Activated CD8-positive, alpha-beta T cell treated with anti-CD3 and anti-CD28 coated beads, Interleukin-2, amount 10 ng/mL, durations not matched to agents 7 days and 5 days (primary cell): ENCODE measurements around the gene EBF3. TPM values are rescaled to one million over a fixed set of nuclear protein-coding genes. Genes with fewer than 3 reads are reported as not detected.

Source experiments
- ATAC-seq: fragments of 150-1000 bp; cut with Tn5 transposase; one replicate; pipeline ENCODE4 v1.10.0; 2021; ENCODE audit warnings: moderate library complexity
- CTCF ChIA-PET: fragments of 350-600 bp; sonication (Branson Sonifier 250); formaldehyde crosslinking; loops from one replicate; lab custom pipeline; 2021; ENCODE audit warnings: antibody characterized with exemption; lab: Charles Lee
- POLR2A ChIA-PET: fragments of 350-600 bp; sonication (Branson Sonifier 250); formaldehyde crosslinking; loops from one replicate; lab custom pipeline; 2021; ENCODE audit warnings: antibody characterized with exemption; lab: Charles Lee
- DNase-seq: peaks from one replicate; pipeline ENCODE4 v3.0.0-alpha.2; 2020
- H3K27ac Mint-ChIP-seq: one replicate; pipeline ENCODE4 v1.8.0; 2021; ENCODE audit warnings: mild to moderate bottlenecking, mixed read lengths
- H3K27me3 Mint-ChIP-seq: one replicate; pipeline ENCODE4 v1.8.0; 2021; ENCODE audit warnings: low read depth, mixed read lengths
- H3K36me3 Mint-ChIP-seq: one replicate; pipeline ENCODE4 v1.8.0; 2021; ENCODE audit warnings: low read depth, mixed read lengths
- H3K4me1 Mint-ChIP-seq: one replicate; pipeline ENCODE4 v1.8.0; 2021; ENCODE audit warnings: low read depth, mixed read lengths
- H3K4me3 Mint-ChIP-seq: one replicate; pipeline ENCODE4 v1.8.0; 2021; ENCODE audit warnings: mild to moderate bottlenecking, mixed read lengths
- H3K9me3 Mint-ChIP-seq: one replicate; pipeline ENCODE4 v1.8.0; 2022; ENCODE audit warnings: mixed read lengths; ENCODE audit not compliant: insufficient read depth
- total RNA-seq, 2 experiments: library from RNA; stranded (reverse); gene quantifications; one replicate each; pipeline ENCODE4 v1.2.3, GENCODE V29; 2021

Gene EBF3, protein sequence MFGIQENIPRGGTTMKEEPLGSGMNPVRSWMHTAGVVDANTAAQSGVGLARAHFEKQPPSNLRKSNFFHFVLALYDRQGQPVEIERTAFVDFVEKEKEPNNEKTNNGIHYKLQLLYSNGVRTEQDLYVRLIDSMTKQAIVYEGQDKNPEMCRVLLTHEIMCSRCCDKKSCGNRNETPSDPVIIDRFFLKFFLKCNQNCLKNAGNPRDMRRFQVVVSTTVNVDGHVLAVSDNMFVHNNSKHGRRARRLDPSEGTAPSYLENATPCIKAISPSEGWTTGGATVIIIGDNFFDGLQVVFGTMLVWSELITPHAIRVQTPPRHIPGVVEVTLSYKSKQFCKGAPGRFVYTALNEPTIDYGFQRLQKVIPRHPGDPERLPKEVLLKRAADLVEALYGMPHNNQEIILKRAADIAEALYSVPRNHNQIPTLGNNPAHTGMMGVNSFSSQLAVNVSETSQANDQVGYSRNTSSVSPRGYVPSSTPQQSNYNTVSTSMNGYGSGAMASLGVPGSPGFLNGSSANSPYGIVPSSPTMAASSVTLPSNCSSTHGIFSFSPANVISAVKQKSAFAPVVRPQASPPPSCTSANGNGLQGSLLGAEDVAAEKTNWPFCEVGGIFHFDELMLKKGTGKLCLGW
- total RNA-seq = not detected

DNA sequence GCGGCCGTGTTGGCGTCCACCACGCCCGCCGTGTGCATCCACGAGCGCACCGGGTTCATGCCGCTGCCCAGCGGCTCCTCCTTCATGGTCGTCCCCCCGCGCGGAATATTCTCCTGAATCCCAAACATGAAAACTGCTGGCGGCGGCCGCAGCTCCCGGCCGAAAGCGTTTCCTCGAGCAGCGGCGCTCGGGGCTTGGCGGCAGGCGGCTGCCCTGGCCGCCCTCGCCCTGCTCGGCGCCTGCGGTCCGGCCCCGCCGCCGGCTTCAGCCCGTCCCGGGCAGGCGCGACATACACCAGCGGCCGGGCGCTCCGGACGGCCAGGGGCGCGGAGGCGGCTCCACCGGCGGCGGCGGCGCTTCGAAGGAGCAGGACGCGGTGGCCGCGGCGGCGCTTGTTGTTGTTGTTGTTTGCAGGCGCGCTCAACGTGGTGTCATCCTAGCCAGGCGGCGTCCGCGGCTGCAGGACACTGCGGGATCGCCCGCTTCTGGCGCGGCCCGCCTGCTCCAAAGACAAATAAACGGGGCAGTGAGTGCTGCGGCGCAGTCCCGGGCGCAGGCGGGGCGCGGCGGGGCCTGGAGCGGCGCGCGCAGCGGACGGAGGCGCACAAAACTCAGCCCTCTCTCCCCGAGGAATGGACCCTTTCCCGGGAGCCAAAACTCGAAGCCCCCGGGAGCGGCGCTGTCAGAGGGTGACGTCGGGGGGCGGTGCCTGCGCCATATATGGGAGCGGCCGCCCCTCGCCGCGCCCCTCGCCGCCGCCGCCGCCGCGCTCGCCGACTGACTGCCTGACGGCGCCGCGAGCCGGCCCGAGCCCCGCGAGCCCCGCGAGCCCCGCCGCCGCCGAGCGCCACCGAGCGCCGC is at the start of gene EBF3:
EBF3 (minus strand) TSS at position 634 of the 861 bp plus-strand sequence; CDS start at position 128, 506 bp downstream.
- peaks cover 4% of the 10 kb centered on the region for H3K36me3 Mint-ChIP-seq
- ChIA-PET POLR2A (no interaction called here), CTCF (no interaction called here)
- H3K4me1 Mint-ChIP-seq = peaks cover 18% of the 10 kb centered on the region
- ATAC-seq (peak; percentile 68), DNase-seq (peak; percentile 35)
- peaks cover 6% of the 10 kb centered on the region for H3K9me3 Mint-ChIP-seq
- H3K27me3 Mint-ChIP-seq = peaks cover 55% of the 10 kb centered on the region
- H3K27ac Mint-ChIP-seq = peak within 1 kb of the TSS; percentile 64
- H3K4me3 Mint-ChIP-seq = peak within 1 kb of the TSS; percentile 53

DNA sequence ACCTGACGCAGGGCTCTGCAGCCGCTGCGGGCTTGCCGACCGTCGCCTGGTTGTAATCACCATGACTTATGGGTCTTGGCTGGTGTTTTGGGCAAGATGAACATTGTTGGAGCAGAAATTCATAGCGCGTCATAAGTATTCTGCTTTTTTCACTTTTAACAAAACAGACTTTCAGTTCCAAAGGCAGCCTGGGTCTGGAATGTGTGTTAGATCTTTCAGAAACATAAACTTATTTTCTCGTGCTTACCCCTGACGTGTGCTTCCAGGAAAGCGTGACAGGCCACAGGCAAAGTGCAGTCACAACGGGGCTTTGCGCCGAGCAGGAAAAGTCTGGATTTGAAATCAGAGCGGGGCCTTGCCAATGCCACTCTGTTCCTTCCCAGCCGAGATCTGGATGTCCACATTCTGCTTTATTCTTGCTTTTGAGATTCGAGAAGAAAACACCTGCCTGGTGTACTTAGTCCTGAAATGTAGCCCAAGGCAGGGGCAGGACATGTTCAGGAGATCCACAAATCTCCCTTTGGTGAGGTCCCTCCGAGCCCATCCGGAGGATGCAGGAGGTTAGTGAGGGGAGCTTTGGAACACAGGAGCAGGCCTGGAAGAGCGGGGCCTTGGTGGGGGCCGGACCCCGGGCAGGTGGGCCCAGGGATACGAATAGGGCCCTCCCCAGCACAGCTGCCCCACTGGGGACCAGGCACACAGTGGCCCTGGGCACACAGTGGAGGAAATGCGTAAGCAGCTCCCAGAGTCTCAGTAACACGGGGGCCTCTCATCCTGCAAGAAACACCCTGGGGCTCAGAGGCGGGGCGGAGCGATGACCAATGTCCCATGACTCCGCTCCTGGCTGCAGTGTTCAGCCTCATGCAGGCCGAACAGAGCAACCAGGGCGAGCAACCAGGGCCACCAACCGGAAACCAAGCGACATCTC is 49.5 kb upstream of the EBF3 start:
- no peak overlapping the region for H3K27ac Mint-ChIP-seq
- peaks cover 7% of the 10 kb centered on the region for H3K4me1 Mint-ChIP-seq
- ATAC-seq = no peak
- ChIA-PET CTCF (no interaction called here), POLR2A (no interaction called here)
- H3K27me3 Mint-ChIP-seq = no peaks in the 10 kb centered on the region
- H3K9me3 Mint-ChIP-seq = no peaks in the 10 kb centered on the region
- DNase-seq = no peak
- H3K4me3 Mint-ChIP-seq = no peak overlapping the region
- no peaks in the 10 kb centered on the region for H3K36me3 Mint-ChIP-seq

DNA sequence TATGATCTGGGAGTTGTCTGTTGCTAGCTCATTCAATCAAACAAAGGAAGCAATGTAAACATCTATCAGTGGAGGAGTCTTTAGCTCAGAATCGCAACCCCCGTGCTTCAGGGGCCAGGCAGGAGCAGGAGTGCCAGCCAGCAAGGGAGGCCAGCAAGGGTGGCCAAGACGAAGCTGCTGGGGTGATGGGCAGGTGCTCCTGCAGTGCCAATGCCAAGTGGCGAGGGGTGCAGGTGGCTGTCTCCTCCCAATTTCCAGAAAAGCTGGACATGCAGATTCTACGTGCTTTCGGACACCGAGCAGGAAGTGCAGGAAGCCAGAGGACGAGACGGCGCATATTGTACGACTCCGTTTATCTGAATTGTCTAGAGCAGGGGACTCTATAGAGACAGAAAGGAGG is 48.1 kb upstream of the EBF3 start:
- H3K27me3 Mint-ChIP-seq = peaks cover 6% of the 10 kb centered on the region
- CTCF ChIA-PET = no interaction called here
- H3K36me3 Mint-ChIP-seq = no peaks in the 10 kb centered on the region
- POLR2A ChIA-PET = no interaction called here
- no peaks in the 10 kb centered on the region for H3K9me3 Mint-ChIP-seq
- H3K27ac Mint-ChIP-seq = no peak overlapping the region
- H3K4me1 Mint-ChIP-seq = no peaks in the 10 kb centered on the region
- no peak overlapping the region for H3K4me3 Mint-ChIP-seq
- ATAC-seq (no peak), DNase-seq (no peak)

DNA sequence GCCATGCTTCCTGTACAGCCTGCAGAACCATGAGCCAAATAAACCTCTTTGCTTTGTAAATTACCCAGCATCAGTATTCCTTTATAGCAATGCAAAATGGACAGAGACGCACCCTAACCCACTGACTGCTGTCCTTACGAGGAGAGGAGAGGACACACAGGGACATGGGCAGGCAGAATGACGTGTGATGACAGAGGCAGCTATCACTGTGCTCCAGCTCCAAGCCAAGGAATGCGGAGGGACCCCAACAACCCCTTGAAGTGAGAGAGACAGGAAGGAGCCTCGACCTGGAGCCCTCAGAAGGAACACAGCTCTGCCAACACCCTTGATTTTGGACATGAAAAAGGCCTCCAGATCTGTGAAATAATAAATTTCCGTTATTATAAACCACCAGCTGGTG is 46.6 kb upstream of the EBF3 start:
- ChIA-PET POLR2A (no interaction called here), CTCF (no interaction called here)
- Mint-ChIP-seq H3K4me1 (no peaks in the 10 kb centered on the region), H3K9me3 (no peaks in the 10 kb centered on the region), H3K27ac (no peak overlapping the region), H3K36me3 (no peaks in the 10 kb centered on the region), H3K4me3 (no peak overlapping the region), H3K27me3 (peaks cover 9% of the 10 kb centered on the region)
- DNase-seq = no peak
- ATAC-seq = no peak

DNA sequence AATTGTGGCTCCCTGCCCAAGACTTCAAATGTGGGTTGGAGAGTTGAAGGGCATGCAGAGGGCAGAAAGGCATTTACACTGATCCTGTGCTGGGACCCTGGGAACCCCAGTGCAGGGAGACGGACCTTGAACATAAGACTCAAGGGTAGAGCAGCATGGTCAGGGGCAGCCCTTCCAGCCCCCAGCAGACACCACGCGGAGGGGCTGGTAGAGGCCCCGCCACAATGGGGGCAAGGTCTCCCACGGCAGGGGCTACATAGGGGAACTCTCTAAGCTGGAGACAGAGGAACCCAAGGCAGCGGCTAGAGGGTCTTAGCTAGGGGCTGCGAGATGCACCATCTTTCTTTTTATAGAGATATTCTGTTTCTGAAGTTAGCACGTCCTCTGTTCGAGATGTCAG is 45.2 kb upstream of the EBF3 start:
- H3K27ac Mint-ChIP-seq = no peak overlapping the region
- ChIA-PET CTCF (no interaction called here), POLR2A (no interaction called here)
- no peaks in the 10 kb centered on the region for H3K9me3 Mint-ChIP-seq
- H3K36me3 Mint-ChIP-seq = no peaks in the 10 kb centered on the region
- H3K4me1 Mint-ChIP-seq = no peaks in the 10 kb centered on the region
- H3K27me3 Mint-ChIP-seq = peaks cover 16% of the 10 kb centered on the region
- ATAC-seq (no peak), DNase-seq (no peak)
- H3K4me3 Mint-ChIP-seq = no peak overlapping the region

DNA sequence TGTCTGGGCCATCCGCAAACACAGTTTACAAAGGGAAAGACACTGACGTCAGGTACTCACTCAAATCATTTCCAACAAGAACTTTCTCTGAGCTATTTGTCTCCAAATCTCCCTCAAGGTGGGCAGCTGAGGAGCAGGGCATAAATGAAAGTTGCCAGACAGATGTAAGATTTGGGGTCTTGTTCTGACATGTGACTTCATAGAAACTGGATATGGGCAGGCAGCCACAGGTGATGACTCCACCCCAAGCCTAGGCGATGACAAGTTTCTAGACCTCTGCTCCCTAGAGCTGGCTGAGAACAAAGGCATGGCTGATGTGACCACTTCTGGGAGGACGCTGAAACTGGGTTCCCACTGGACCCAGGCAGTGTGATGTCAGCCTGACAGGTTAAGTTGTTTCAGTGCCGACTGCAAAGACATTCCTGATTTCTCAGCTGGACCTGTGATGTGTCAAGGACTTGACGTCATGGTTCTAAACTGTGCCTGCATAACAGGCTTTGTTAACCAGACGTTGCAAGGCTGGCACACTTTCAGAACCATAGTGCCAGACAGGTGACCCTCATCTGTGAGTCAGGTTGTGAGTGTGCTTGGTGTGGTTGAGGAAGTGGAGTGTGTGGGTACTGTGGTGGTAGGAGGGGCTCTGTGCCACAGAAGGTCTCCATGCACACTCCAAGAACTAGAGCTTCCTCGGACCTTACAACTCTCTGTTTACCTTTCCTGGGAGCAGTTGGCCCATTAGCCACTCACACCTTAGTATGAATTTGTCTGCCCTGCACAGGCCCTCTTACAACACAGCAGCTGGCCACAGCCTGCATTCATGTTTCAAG is 39.9 kb upstream of the EBF3 start:
- CTCF ChIA-PET = no interaction called here
- Mint-ChIP-seq H3K36me3 (no peaks in the 10 kb centered on the region), H3K4me3 (no peak overlapping the region), H3K9me3 (no peaks in the 10 kb centered on the region), H3K27me3 (peaks cover 16% of the 10 kb centered on the region), H3K27ac (no peak overlapping the region), H3K4me1 (no peaks in the 10 kb centered on the region)
- no peak for DNase-seq
- POLR2A ChIA-PET = no interaction called here
- ATAC-seq = no peak

DNA sequence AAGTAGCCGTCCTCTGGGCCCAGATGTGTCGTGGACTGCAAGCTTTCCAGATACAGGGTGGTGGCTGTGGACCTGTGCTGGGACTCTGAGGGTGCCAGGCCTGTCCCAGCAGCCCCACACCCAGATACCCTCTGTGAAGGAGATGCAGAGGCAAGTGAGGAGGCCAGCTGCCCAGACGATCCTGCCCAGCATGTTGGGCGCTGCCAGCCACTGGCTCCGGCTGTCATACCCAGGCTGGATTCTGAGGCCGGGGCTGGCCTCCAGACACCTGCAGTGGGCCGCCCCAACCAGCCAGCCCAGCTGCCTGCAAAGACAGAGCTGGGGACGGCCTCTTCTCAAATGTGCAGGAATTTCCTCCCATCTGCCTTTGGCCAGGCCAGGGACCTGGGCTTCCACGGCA is 39.1 kb upstream of the EBF3 start:
- CTCF ChIA-PET = no interaction called here
- Mint-ChIP-seq H3K9me3 (no peaks in the 10 kb centered on the region), H3K27me3 (peaks cover 20% of the 10 kb centered on the region), H3K4me3 (no peak overlapping the region), H3K4me1 (no peaks in the 10 kb centered on the region), H3K36me3 (no peaks in the 10 kb centered on the region), H3K27ac (no peak overlapping the region)
- ATAC-seq (no peak), DNase-seq (no peak)
- POLR2A ChIA-PET = no interaction called here

DNA sequence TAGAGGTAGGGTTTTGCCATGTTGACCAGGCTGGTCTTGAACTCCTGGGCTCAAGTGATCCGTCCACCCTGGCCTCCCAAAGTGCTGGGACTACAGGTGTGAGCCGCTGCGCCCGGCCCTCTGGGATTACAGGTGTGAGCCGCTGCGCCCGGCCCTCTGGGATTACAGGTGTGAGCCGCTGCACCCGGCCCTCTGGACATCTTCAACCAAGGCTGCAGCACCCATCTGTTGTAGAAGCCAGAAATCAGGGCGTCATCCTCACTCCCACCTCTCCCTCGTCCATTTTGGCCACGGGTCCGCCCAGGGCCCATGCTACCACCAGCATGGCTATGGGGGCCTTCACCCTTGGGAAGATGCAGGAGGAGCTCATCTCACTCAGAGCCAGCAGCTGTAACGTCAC is 38.5 kb upstream of the EBF3 start:
- no peak overlapping the region for H3K4me3 Mint-ChIP-seq
- peaks cover 24% of the 10 kb centered on the region for H3K27me3 Mint-ChIP-seq
- no peaks in the 10 kb centered on the region for H3K9me3 Mint-ChIP-seq
- H3K4me1 Mint-ChIP-seq = no peaks in the 10 kb centered on the region
- ATAC-seq (no peak), DNase-seq (no peak)
- ChIA-PET CTCF (no interaction called here), POLR2A (no interaction called here)
- no peak overlapping the region for H3K27ac Mint-ChIP-seq
- no peaks in the 10 kb centered on the region for H3K36me3 Mint-ChIP-seq

DNA sequence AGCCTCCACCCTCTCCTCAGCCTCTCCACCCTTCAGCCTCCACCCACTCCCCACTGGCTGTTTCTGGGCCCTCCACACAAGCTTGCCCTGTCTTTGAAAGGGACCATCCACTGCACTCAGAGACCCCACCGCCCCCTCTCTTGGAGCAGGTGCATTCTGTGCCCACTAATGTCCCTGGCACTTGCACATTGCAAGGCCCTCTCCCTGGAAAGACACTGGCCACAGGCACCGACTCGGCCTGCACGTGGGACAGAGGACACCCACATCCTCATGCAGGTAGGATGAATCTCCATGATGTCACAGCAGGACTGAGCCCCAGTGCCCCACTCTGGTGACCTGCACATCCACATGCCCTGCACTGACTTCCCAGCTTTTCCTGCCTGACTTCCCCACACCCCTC is 36.8 kb upstream of the EBF3 start:
- Mint-ChIP-seq H3K4me1 (no peaks in the 10 kb centered on the region), H3K27me3 (peaks cover 22% of the 10 kb centered on the region)

DNA sequence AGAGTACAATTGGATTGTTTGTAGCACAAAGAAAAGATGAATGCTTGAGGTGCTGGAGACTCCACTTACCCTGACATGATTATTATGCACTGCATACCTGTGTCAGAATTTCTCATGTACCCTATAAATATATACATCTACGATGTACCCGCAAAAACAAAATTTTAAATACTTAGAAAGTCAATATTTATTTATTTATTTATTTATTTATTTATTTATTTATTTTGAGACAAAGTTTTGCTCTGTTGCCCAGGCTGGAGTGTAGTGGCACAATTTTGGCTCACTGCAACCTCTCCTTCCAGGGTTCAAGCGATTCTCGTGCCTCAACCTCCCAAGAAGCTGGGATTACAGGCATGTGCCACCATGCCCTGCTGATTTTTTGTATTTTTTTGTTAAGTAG is 35.1 kb upstream of the EBF3 start:
- Mint-ChIP-seq H3K4me1 (no peaks in the 10 kb centered on the region), H3K27me3 (peaks cover 25% of the 10 kb centered on the region), H3K36me3 (no peaks in the 10 kb centered on the region), H3K27ac (no peak overlapping the region), H3K4me3 (no peak overlapping the region), H3K9me3 (no peaks in the 10 kb centered on the region)
- CTCF ChIA-PET = no interaction called here
- POLR2A ChIA-PET = no interaction called here
- ATAC-seq (no peak), DNase-seq (no peak)

More for the DNA sequence above, 36.8 kb upstream of the EBF3 start:
- no peak for DNase-seq
- Mint-ChIP-seq H3K4me3 (no peak overlapping the region), H3K27ac (no peak overlapping the region), H3K36me3 (no peaks in the 10 kb centered on the region), H3K9me3 (no peaks in the 10 kb centered on the region)
- no peak for ATAC-seq
- ChIA-PET CTCF (no interaction called here), POLR2A (no interaction called here)

DNA sequence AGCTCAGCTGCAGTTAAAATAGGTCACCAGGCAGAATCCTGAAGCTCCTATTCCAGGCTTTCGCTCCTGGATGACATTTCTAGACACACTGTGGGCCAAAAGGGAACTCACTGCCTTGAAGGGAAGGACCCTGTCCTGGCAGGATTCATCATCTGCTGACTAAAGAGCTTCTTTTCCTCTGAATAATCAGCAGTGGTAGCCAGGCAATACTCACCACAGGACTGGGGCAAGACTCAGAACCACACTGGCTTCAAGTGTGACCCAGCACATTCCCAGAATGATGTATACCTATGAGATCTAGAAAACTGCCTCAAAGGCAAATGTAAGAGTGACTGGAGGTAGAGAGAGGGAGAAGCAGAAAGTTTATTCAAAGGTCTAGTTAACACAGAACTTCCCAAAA is 29.5 kb upstream of the EBF3 start:
- Mint-ChIP-seq H3K9me3 (no peaks in the 10 kb centered on the region), H3K27ac (no peak overlapping the region), H3K36me3 (no peaks in the 10 kb centered on the region), H3K4me3 (no peak overlapping the region), H3K4me1 (no peaks in the 10 kb centered on the region), H3K27me3 (peaks cover 31% of the 10 kb centered on the region)
- ChIA-PET CTCF (no interaction called here), POLR2A (no interaction called here)
- DNase-seq (no peak), ATAC-seq (no peak)
